NCI-H226 (cell line): ENCODE data around the gene ZNF621.
"Not testable (repeated sequence)": the region's sequence is repeated elsewhere in the genome, so short reads cannot be mapped to it uniquely, and the experiment has no call there.

Source experiments
- DNase-seq: peaks from one replicate; pipeline ENCODE4 v3.0.0-alpha.2; 2015

Gene ZNF621

GRCh38 chr3:40546816-40547215, 22.1 kb downstream of the ZNF621 start:
- DNase-seq: peak; percentile 55

- no peak for DNase-seq
Observed at GRCh38 chr3:40550167-40550566, 25.4 kb downstream of the ZNF621 start.

GRCh38 chr3:40557575-40558161, 32.9 kb downstream of the ZNF621 start:
- no peak for DNase-seq

GRCh38 chr3:40562482-40562881, 37.7 kb downstream of the ZNF621 start:
- DNase-seq: not testable (repeated sequence)

GRCh38 chr3:40565629-40566028, 40.9 kb downstream of the ZNF621 start:
- not testable (repeated sequence) for DNase-seq

GRCh38 chr3:40566694-40567093, 41.9 kb downstream of the ZNF621 start:
- no peak for DNase-seq

- no peak for DNase-seq
Observed at GRCh38 chr3:40572588-40572987, 47.8 kb downstream of the ZNF621 start.

GRCh38 chr3:40574050-40574449, 49.3 kb downstream of the ZNF621 start:
- no peak for DNase-seq

GRCh38 chr3:40574661-40575060, 49.9 kb downstream of the ZNF621 start:
- no peak for DNase-seq

GRCh38 chr3:40576396-40576795, 51.6 kb downstream of the ZNF621 start:
- no peak for DNase-seq

- DNase-seq: peak; percentile 24
Observed at GRCh38 chr3:40580494-40581091, 55.8 kb downstream of the ZNF621 start.

GRCh38 chr3:40581166-40581565, 56.4 kb downstream of the ZNF621 start:
- DNase-seq: no peak

GRCh38 chr3:40582401-40583027, 57.8 kb downstream of the ZNF621 start:
- no peak for DNase-seq

- DNase-seq: no peak
Observed at GRCh38 chr3:40583691-40584090, 58.9 kb downstream of the ZNF621 start.

- DNase-seq: peak; percentile 39
Observed at GRCh38 chr3:40584625-40585189, 59.9 kb downstream of the ZNF621 start.

GRCh38 chr3:40585381-40586016, 60.7 kb downstream of the ZNF621 start:
- DNase-seq: no peak

- DNase-seq: no peak
Observed at GRCh38 chr3:40586901-40587300, 62.1 kb downstream of the ZNF621 start.

- DNase-seq: no peak
Observed at GRCh38 chr3:40588406-40588805, 63.6 kb downstream of the ZNF621 start.
